ENCODE results near the gene LDB2. TPM values are rescaled to one million over a fixed set of nuclear protein-coding genes. Genes with fewer than 3 reads are reported as not detected.

LDB2 gene
- total RNA-seq, 1 donor from 2014 or later = 55.8 TPM

- H3K9ac ChIP-seq (ENCODE audit: low read depth in 1 of 3, low read length in 3 of 3) = no peak overlapping the region
- H3K9me3 ChIP-seq (ENCODE audit: control insufficient read depth in 3 of 3, low read length in 3 of 3) = peaks cover 0 to 5% (median 0%) of the 10 kb centered on the region in 3 donors
- no peak overlapping the region for H3K27ac ChIP-seq (ENCODE audit: low read depth, low read length)
- no peaks in the 10 kb centered on the region for H3K36me3 ChIP-seq (ENCODE audit: control insufficient read depth in 3 of 3, insufficient read depth in 3 of 3, low read length in 3 of 3)
- no peaks in the 10 kb centered on the region for H3K27me3 ChIP-seq (ENCODE audit: control insufficient read depth in 3 of 3, insufficient read depth in 3 of 3, low read length in 3 of 3)
- peaks cover 0 to 3% (median 0%) of the 10 kb centered on the region in 3 donors for H3K4me1 ChIP-seq (ENCODE audit: control insufficient read depth in 3 of 3, insufficient read depth in 3 of 3, low read length in 3 of 3)
- no peak overlapping the region for H3K4me3 ChIP-seq (ENCODE audit: low read length in 3 of 3)
Observed at GRCh38 chr4:16866974-16867373, 31.5 kb downstream of the LDB2 start.

GRCh38 chr4:16865897-16866283 is 32.6 kb downstream of the LDB2 start:
- Histone ChIP-seq H3K27me3 (ENCODE audit: control insufficient read depth in 3 of 3, insufficient read depth in 3 of 3, low read length in 3 of 3) (no peaks in the 10 kb centered on the region), H3K9me3 (ENCODE audit: control insufficient read depth in 3 of 3, low read length in 3 of 3) (peaks cover 0 to 5% (median 0%) of the 10 kb centered on the region in 3 donors), H3K4me3 (ENCODE audit: low read length in 3 of 3) (no peak overlapping the region), H3K36me3 (ENCODE audit: control insufficient read depth in 3 of 3, insufficient read depth in 3 of 3, low read length in 3 of 3) (no peaks in the 10 kb centered on the region), H3K9ac (ENCODE audit: low read depth in 1 of 3, low read length in 3 of 3) (no peak overlapping the region), H3K4me1 (ENCODE audit: control insufficient read depth in 3 of 3, insufficient read depth in 3 of 3, low read length in 3 of 3) (peaks cover 0 to 3% (median 0%) of the 10 kb centered on the region in 3 donors), H3K27ac (ENCODE audit: low read depth, low read length) (no peak overlapping the region)

- Histone ChIP-seq H3K4me3 (ENCODE audit: low read length in 3 of 3) (no peak overlapping the region), H3K36me3 (ENCODE audit: control insufficient read depth in 3 of 3, insufficient read depth in 3 of 3, low read length in 3 of 3) (no peaks in the 10 kb centered on the region), H3K9ac (ENCODE audit: low read depth in 1 of 3, low read length in 3 of 3) (no peak overlapping the region), H3K27me3 (ENCODE audit: control insufficient read depth in 3 of 3, insufficient read depth in 3 of 3, low read length in 3 of 3) (no peaks in the 10 kb centered on the region), H3K9me3 (ENCODE audit: control insufficient read depth in 3 of 3, low read length in 3 of 3) (peaks cover 0 to 5% (median 0%) of the 10 kb centered on the region in 3 donors), H3K27ac (ENCODE audit: low read depth, low read length) (no peak overlapping the region), H3K4me1 (ENCODE audit: control insufficient read depth in 3 of 3, insufficient read depth in 3 of 3, low read length in 3 of 3) (peaks cover 0 to 3% (median 0%) of the 10 kb centered on the region in 3 donors)
Observed at GRCh38 chr4:16865209-16865896, 33.1 kb downstream of the LDB2 start.

GRCh38 chr4:16864199-16864598 is 34.2 kb downstream of the LDB2 start:
- no peak overlapping the region for H3K9ac ChIP-seq (ENCODE audit: low read depth in 1 of 3, low read length in 3 of 3)
- H3K4me1 ChIP-seq (ENCODE audit: control insufficient read depth in 3 of 3, insufficient read depth in 3 of 3, low read length in 3 of 3) = peaks cover 0 to 3% (median 0%) of the 10 kb centered on the region in 3 donors
- no peak overlapping the region for H3K27ac ChIP-seq (ENCODE audit: low read depth, low read length)
- peaks cover 0 to 5% (median 0%) of the 10 kb centered on the region in 3 donors for H3K9me3 ChIP-seq (ENCODE audit: control insufficient read depth in 3 of 3, low read length in 3 of 3)
- no peaks in the 10 kb centered on the region for H3K36me3 ChIP-seq (ENCODE audit: control insufficient read depth in 3 of 3, insufficient read depth in 3 of 3, low read length in 3 of 3)
- no peak overlapping the region for H3K4me3 ChIP-seq (ENCODE audit: low read length in 3 of 3)
- H3K27me3 ChIP-seq (ENCODE audit: control insufficient read depth in 3 of 3, insufficient read depth in 3 of 3, low read length in 3 of 3) = no peaks in the 10 kb centered on the region

GRCh38 chr4:16862697-16863096 is 35.7 kb downstream of the LDB2 start:
- peaks cover 0 to 5% (median 0%) of the 10 kb centered on the region in 3 donors for H3K9me3 ChIP-seq (ENCODE audit: control insufficient read depth in 3 of 3, low read length in 3 of 3)
- H3K27ac ChIP-seq (ENCODE audit: low read depth, low read length) = no peak overlapping the region
- no peak overlapping the region for H3K4me3 ChIP-seq (ENCODE audit: low read length in 3 of 3)
- peaks cover 0 to 3% (median 0%) of the 10 kb centered on the region in 3 donors for H3K4me1 ChIP-seq (ENCODE audit: control insufficient read depth in 3 of 3, insufficient read depth in 3 of 3, low read length in 3 of 3)
- no peaks in the 10 kb centered on the region for H3K36me3 ChIP-seq (ENCODE audit: control insufficient read depth in 3 of 3, insufficient read depth in 3 of 3, low read length in 3 of 3)
- H3K9ac ChIP-seq (ENCODE audit: low read depth in 1 of 3, low read length in 3 of 3) = no peak overlapping the region
- no peaks in the 10 kb centered on the region for H3K27me3 ChIP-seq (ENCODE audit: control insufficient read depth in 3 of 3, insufficient read depth in 3 of 3, low read length in 3 of 3)

- Histone ChIP-seq H3K27me3 (ENCODE audit: control insufficient read depth in 3 of 3, insufficient read depth in 3 of 3, low read length in 3 of 3) (no peaks in the 10 kb centered on the region), H3K9me3 (ENCODE audit: control insufficient read depth in 3 of 3, low read length in 3 of 3) (no peaks in the 10 kb centered on the region), H3K36me3 (ENCODE audit: control insufficient read depth in 3 of 3, insufficient read depth in 3 of 3, low read length in 3 of 3) (no peaks in the 10 kb centered on the region), H3K9ac (ENCODE audit: low read depth in 1 of 3, low read length in 3 of 3) (no peak overlapping the region), H3K4me1 (ENCODE audit: control insufficient read depth in 3 of 3, insufficient read depth in 3 of 3, low read length in 3 of 3) (peaks cover 0 to 3% (median 0%) of the 10 kb centered on the region in 3 donors), H3K27ac (ENCODE audit: low read depth, low read length) (no peak overlapping the region), H3K4me3 (ENCODE audit: low read length in 3 of 3) (no peak overlapping the region)
Observed at GRCh38 chr4:16860516-16860915, 37.9 kb downstream of the LDB2 start.

GRCh38 chr4:16859031-16859430 is 39.4 kb downstream of the LDB2 start:
- H3K27me3 ChIP-seq (ENCODE audit: control insufficient read depth in 3 of 3, insufficient read depth in 3 of 3, low read length in 3 of 3) = no peaks in the 10 kb centered on the region
- no peaks in the 10 kb centered on the region for H3K9me3 ChIP-seq (ENCODE audit: control insufficient read depth in 3 of 3, low read length in 3 of 3)
- no peak overlapping the region for H3K9ac ChIP-seq (ENCODE audit: low read depth in 1 of 3, low read length in 3 of 3)
- H3K36me3 ChIP-seq (ENCODE audit: control insufficient read depth in 3 of 3, insufficient read depth in 3 of 3, low read length in 3 of 3) = no peaks in the 10 kb centered on the region
- H3K4me1 ChIP-seq (ENCODE audit: control insufficient read depth in 3 of 3, insufficient read depth in 3 of 3, low read length in 3 of 3) = no peaks in the 10 kb centered on the region
- no peak overlapping the region for H3K4me3 ChIP-seq (ENCODE audit: low read length in 3 of 3)
- no peak overlapping the region for H3K27ac ChIP-seq (ENCODE audit: low read depth, low read length)

GRCh38 chr4:16858275-16858752 is 40.1 kb downstream of the LDB2 start:
- H3K36me3 ChIP-seq (ENCODE audit: control insufficient read depth in 3 of 3, insufficient read depth in 3 of 3, low read length in 3 of 3) = no peaks in the 10 kb centered on the region
- H3K27ac ChIP-seq (ENCODE audit: low read depth, low read length) = no peak overlapping the region
- H3K4me1 ChIP-seq (ENCODE audit: control insufficient read depth in 3 of 3, insufficient read depth in 3 of 3, low read length in 3 of 3) = no peaks in the 10 kb centered on the region
- H3K9ac ChIP-seq (ENCODE audit: low read depth in 1 of 3, low read length in 3 of 3) = no peak overlapping the region
- no peak overlapping the region for H3K4me3 ChIP-seq (ENCODE audit: low read length in 3 of 3)
- no peaks in the 10 kb centered on the region for H3K9me3 ChIP-seq (ENCODE audit: control insufficient read depth in 3 of 3, low read length in 3 of 3)
- no peaks in the 10 kb centered on the region for H3K27me3 ChIP-seq (ENCODE audit: control insufficient read depth in 3 of 3, insufficient read depth in 3 of 3, low read length in 3 of 3)

- no peaks in the 10 kb centered on the region for H3K27me3 ChIP-seq (ENCODE audit: control insufficient read depth in 3 of 3, insufficient read depth in 3 of 3, low read length in 3 of 3)
- no peak overlapping the region for H3K9ac ChIP-seq (ENCODE audit: low read depth in 1 of 3, low read length in 3 of 3)
- H3K4me3 ChIP-seq (ENCODE audit: low read length in 3 of 3) = no peak overlapping the region
- H3K4me1 ChIP-seq (ENCODE audit: control insufficient read depth in 3 of 3, insufficient read depth in 3 of 3, low read length in 3 of 3) = no peaks in the 10 kb centered on the region
- H3K9me3 ChIP-seq (ENCODE audit: control insufficient read depth in 3 of 3, low read length in 3 of 3) = no peaks in the 10 kb centered on the region
- H3K36me3 ChIP-seq (ENCODE audit: control insufficient read depth in 3 of 3, insufficient read depth in 3 of 3, low read length in 3 of 3) = no peaks in the 10 kb centered on the region
- no peak overlapping the region for H3K27ac ChIP-seq (ENCODE audit: low read depth, low read length)
Observed at GRCh38 chr4:16857425-16857824, 41.0 kb downstream of the LDB2 start.

GRCh38 chr4:16853640-16854039 is 44.8 kb downstream of the LDB2 start:
- no peaks in the 10 kb centered on the region for H3K4me1 ChIP-seq (ENCODE audit: control insufficient read depth in 3 of 3, insufficient read depth in 3 of 3, low read length in 3 of 3)
- no peak overlapping the region for H3K27ac ChIP-seq (ENCODE audit: low read depth, low read length)
- no peaks in the 10 kb centered on the region for H3K9me3 ChIP-seq (ENCODE audit: control insufficient read depth in 3 of 3, low read length in 3 of 3)
- H3K4me3 ChIP-seq (ENCODE audit: low read length in 3 of 3) = no peak overlapping the region
- no peak overlapping the region for H3K9ac ChIP-seq (ENCODE audit: low read depth in 1 of 3, low read length in 3 of 3)
- H3K27me3 ChIP-seq (ENCODE audit: control insufficient read depth in 3 of 3, insufficient read depth in 3 of 3, low read length in 3 of 3) = no peaks in the 10 kb centered on the region
- no peaks in the 10 kb centered on the region for H3K36me3 ChIP-seq (ENCODE audit: control insufficient read depth in 3 of 3, insufficient read depth in 3 of 3, low read length in 3 of 3)

All from skeletal muscle tissue (tissue), 4 donors.